BJ (cell line): ENCODE measurements around the gene STK24. TPM values are rescaled to one million over a fixed set of nuclear protein-coding genes. Genes with fewer than 3 reads are reported as not detected.

Experiments
- CTCF ChIA-PET: fragments of 350-600 bp; formaldehyde crosslinking; extraction: SDS; loops from one replicate; lab custom pipeline; 2021; ENCODE audit warnings: antibody characterized with exemption, inconsistent platforms; lab: Yijun Ruan, JAX
- POLR2A ChIA-PET: fragments of 300-600 bp; sonication (Branson Sonifier 250); formaldehyde crosslinking; extraction: SDS; loops from one replicate; lab custom pipeline; 2021; ENCODE audit warnings: antibody characterized with exemption; lab: Charles Lee
- DNase-seq: peaks from one replicate; pipeline ENCODE4 v3.0.0-alpha.2; 2011; ENCODE audit warnings: low read depth
- H3K27me3 ChIP-seq: 2 replicates; pipeline ENCODE4 v1.6.0; 2011; ENCODE audit warnings: low read length; ENCODE audit not compliant: control insufficient read depth, insufficient read depth
- H3K36me3 ChIP-seq: 2 replicates; pipeline ENCODE4 v1.5.1; 2011; ENCODE audit warnings: low read length; ENCODE audit not compliant: control insufficient read depth, insufficient read depth
- H3K4me3 ChIP-seq: 2 replicates; pipeline ENCODE4 v1.5.1; 2011; ENCODE audit warnings: low read depth, mild to moderate bottlenecking, control low read depth, low read length
- CTCF ChIP-seq: IDR thresholded peaks from 2 replicates; pipeline ENCODE4 v1.5.1; 2011; ENCODE audit warnings: low read depth, mild to moderate bottlenecking, control low read depth, inconsistent platforms, low read length, moderate library complexity; ENCODE audit not compliant: insufficient read depth
- polyA plus RNA-seq: library from polyadenylated mRNA; depleted of rRNA; stranded (reverse); fragments of >200 nt; gene quantifications from 2 replicates; pipeline ENCODE4 v1.2.3, GENCODE V29; 2011

Gene STK24
- polyA plus RNA-seq, 1 experiment, result 32.8 TPM

- POLR2A ChIA-PET, result interaction anchor here (0.6 kb wide), 1 partner anchor 74 kb away, joined by 11 read pairs; no protein-coding TSS in a partner anchor
- no peak for TF ChIP-seq CTCF
- CTCF ChIA-PET, result interaction anchor here (1.3 to 2.2 kb wide), 2 partner anchors 26 to 183 kb away, joined by 6 read pairs; no protein-coding TSS in a partner anchor
- no peaks in the 10 kb centered on the region for H3K27me3 ChIP-seq
- DNase-seq, result no peak
- H3K4me3 ChIP-seq, result no peak overlapping the region
- H3K36me3 ChIP-seq, result peaks cover 20% of the 10 kb centered on the region
Measured at GRCh38 chr13:98470920-98471319, 106.0 kb downstream of the STK24 start.

- POLR2A ChIA-PET, result no interaction called here
Measured at GRCh38 chr13:98468929-98469328, 108.0 kb downstream of the STK24 start.

GRCh38 chr13:98468361-98468760 lies 108.5 kb downstream of the STK24 start:
- Histone ChIP-seq H3K36me3 (peaks cover 23% of the 10 kb centered on the region), H3K27me3 (no peaks in the 10 kb centered on the region), H3K4me3 (no peak overlapping the region)
- TF ChIP-seq CTCF, result no peak
- ChIA-PET POLR2A (no interaction called here), CTCF (interaction anchor here (1.0 to 5.1 kb wide), 6 partner anchors 12 to 185 kb away, joined by 3 to 33 read pairs (median 6); no protein-coding TSS in a partner anchor)
- no peak for DNase-seq

More at GRCh38 chr13:98468929-98469328, 108.0 kb downstream of the STK24 start:
- CTCF ChIA-PET, result interaction anchor here (1.0 to 5.1 kb wide), 5 partner anchors 13 to 184 kb away, joined by 3 to 33 read pairs (median 5); no protein-coding TSS in a partner anchor
- Histone ChIP-seq H3K36me3 (peaks cover 22% of the 10 kb centered on the region), H3K27me3 (no peaks in the 10 kb centered on the region), H3K4me3 (no peak overlapping the region)
- no peak for DNase-seq
- TF ChIP-seq CTCF, result no peak

- Histone ChIP-seq H3K36me3 (peaks cover 24% of the 10 kb centered on the region), H3K27me3 (no peaks in the 10 kb centered on the region), H3K4me3 (no peak overlapping the region)
- TF ChIP-seq CTCF, result no peak
- ChIA-PET POLR2A (interaction anchor here (0.6 kb wide), 1 partner anchor 13 kb away, joined by 3 read pairs; no protein-coding TSS in a partner anchor), CTCF (interaction anchor here (0.6 to 5.1 kb wide), 15 partner anchors 8 to 619 kb away, joined by 3 to 33 read pairs (median 3); no protein-coding TSS in a partner anchor)
- DNase-seq, result no peak
Measured at GRCh38 chr13:98467263-98467985, 109.5 kb downstream of the STK24 start.

- peak; percentile 76 for TF ChIP-seq CTCF
- no peak for DNase-seq
- H3K4me3 ChIP-seq, result no peak overlapping the region
- no peaks in the 10 kb centered on the region for H3K27me3 ChIP-seq
- peaks cover 25% of the 10 kb centered on the region for H3K36me3 ChIP-seq
- ChIA-PET POLR2A (interaction anchor here (0.6 kb wide), 1 partner anchor 12 kb away, joined by 3 read pairs; no protein-coding TSS in a partner anchor), CTCF (interaction anchor here (0.6 to 5.1 kb wide), 18 partner anchors 9 to 618 kb away, joined by 3 to 33 read pairs (median 4); no protein-coding TSS in a partner anchor)
Measured at GRCh38 chr13:98466634-98467236, 110.2 kb downstream of the STK24 start.
